MM.1S (cell line): ENCODE results near the gene NMRAL1.

Experiments used
- EZH2 ChIP-seq: fragments of 300-600 bp; sonication (generic); optimal IDR thresholded peaks from 2 replicates; pipeline ENCODE3; 2017; ENCODE audit warnings: low read depth, mild to moderate bottlenecking, antibody characterized with exemption, low read length, mixed read lengths
- EZH2phosphoT487 ChIP-seq: fragments of 300-600 bp; sonication (generic); IDR thresholded peaks from 2 replicates; pipeline ENCODE4 v1.6.1; 2018; ENCODE audit warnings: antibody characterized with exemption, low read length
- TF ChIP-seq, protein P1 (sequence below): fragments of 300-600 bp; sonication (generic); IDR thresholded peaks from 2 replicates; pipeline ENCODE4 v1.5.1; 2016; ENCODE audit warnings: antibody characterized with exemption, low read length, mixed read lengths

GRCh38 chr16:4426021-4426684 is 48.3 kb downstream of the NMRAL1 start:
- TF ChIP-seq, protein P1, sequence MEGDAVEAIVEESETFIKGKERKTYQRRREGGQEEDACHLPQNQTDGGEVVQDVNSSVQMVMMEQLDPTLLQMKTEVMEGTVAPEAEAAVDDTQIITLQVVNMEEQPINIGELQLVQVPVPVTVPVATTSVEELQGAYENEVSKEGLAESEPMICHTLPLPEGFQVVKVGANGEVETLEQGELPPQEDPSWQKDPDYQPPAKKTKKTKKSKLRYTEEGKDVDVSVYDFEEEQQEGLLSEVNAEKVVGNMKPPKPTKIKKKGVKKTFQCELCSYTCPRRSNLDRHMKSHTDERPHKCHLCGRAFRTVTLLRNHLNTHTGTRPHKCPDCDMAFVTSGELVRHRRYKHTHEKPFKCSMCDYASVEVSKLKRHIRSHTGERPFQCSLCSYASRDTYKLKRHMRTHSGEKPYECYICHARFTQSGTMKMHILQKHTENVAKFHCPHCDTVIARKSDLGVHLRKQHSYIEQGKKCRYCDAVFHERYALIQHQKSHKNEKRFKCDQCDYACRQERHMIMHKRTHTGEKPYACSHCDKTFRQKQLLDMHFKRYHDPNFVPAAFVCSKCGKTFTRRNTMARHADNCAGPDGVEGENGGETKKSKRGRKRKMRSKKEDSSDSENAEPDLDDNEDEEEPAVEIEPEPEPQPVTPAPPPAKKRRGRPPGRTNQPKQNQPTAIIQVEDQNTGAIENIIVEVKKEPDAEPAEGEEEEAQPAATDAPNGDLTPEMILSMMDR = no peak
- TF ChIP-seq EZH2 = no peak
- TF ChIP-seq EZH2phosphoT487 = no peak
